ENCODE data around the gene MAN1B1.

The MAN1B1 gene

GRCh38 chr9:137149363-137149762, 62.6 kb downstream of the MAN1B1 start:
- DNase-seq = no peak

DNA sequence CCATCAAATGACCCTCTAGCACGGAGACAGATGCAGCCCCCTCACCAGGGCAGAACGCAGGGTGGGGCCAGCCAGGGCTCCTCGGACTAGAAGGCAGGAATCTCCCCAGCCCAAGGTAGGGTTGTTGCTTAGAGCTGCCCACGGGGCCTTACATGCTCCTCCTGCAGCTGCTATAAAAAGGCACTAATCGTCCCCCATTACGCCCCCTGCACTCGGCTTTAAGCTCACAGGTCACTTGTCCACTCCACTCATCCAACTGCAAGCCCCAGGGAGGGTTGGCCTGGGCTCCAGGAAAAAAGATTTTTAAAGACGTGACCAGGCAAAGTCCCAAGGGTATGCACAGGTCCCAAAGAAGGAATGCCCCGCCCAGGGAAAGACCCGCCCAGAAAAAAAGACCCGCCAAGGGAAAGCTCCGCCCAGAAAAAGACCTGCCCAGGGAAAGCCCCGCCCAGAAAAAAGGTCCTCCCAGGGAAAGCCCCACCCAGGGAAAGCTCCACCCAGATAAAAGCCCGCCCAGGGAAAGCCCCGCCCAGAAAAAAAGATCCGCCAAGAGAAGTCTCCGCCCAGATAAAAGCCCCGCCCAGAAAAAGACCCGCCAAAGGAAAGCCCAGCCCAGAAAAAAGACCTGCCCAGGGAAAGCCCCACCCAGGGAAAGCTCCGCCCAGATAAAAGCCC, 63.3 kb downstream of the MAN1B1 start:
- DNase-seq = no peak

- DNase-seq = peak; percentile 65
Measured at GRCh38 chr9:137150617-137151457, 64.1 kb downstream of the MAN1B1 start.

DNA sequence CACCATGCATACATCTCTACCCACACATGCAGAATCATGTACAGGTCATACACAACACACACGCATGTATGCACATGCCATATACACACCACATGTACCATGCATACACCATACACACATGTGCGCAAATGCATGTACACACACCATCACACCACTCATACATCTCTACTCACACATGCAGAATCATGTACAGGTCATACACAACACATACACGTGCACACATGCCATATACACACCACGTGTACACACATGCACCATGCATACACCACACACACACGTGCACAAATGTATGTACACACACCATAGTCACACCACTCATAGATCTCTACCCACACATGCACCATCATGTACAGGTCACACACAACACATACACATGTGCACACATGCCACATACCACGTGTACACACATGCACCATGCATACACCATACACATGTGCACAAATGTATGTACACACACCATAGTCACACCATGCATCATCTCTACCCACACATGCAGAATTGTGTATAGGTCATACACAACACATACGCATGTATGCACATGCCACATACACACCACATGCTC, 66.1 kb downstream of the MAN1B1 start:
- DNase-seq = no peak

GRCh38 chr9:137156567-137157375, 70.0 kb downstream of the MAN1B1 start:
- no peak for DNase-seq

DNA sequence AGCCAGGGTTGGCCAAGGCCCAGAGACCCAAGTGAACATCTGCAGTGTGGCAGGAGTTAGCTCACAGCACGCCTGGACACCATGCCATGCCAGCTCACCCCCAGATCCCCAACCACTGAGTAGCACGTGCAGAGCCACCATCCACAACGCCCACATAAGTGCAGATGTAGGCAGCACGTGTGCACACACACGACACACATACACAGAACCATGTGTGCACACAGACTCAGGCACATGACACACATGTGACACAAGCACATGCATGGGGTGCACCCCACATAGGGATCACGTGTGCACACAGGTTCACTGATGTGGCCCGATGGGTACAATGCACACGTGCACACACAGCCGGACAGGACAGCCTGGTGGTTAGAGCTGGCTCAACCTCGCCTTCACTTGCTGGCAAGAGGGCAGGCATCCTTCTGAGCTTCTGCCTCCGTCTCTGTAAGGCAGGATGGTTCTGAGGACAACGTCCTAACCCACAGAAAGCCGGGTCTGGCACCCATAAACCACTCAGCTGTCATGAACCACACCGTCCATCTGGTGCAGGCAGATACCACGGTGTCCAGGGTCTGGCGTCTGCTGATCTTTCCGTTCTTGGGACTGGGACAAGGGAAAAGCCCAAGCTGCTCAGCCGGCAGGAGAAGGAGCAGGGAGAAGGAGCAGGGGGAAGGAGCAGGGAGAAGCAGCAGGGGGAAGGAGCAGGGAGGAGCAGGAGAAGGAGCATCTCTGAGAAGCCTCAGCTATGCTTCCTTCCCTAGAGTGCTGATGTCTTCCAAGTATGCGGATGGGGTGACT, 71.0 kb downstream of the MAN1B1 start:
- no peak for DNase-seq

- DNase-seq = no peak
Measured at GRCh38 chr9:137158625-137159024, 71.8 kb downstream of the MAN1B1 start.
